RWPE1 (cell line): ENCODE measurements around the gene UBE2O.

ENCODE experiments used
- CTCF ChIA-PET: fragments of 350-600 bp; sonication (Branson Sonifier 250); formaldehyde crosslinking; extraction: SDS; loops from one replicate; lab custom pipeline; 2021; lab: Yijun Ruan, JAX
- POLR2A ChIA-PET: fragments of 400-600 bp; formaldehyde crosslinking; extraction: SDS; loops from one replicate; lab custom pipeline; 2020; ENCODE audit warnings: antibody characterized with exemption; ENCODE audit not compliant: low non-redundant PET; lab: Yijun Ruan, JAX
- DNase-seq: peaks from one replicate; pipeline ENCODE4 v3.0.0; 2012; ENCODE audit warnings: low spot score
- H3K27ac ChIP-seq: fragments of 450-650 bp; 2 replicates; pipeline ENCODE4 v1.5.1; 2017
- TF ChIP-seq, protein P1 (sequence below): fragments of 450-650 bp; conservative IDR thresholded peaks from 2 replicates; pipeline ENCODE4 v1.5.1; 2017; ENCODE audit warnings: low read depth, mild to moderate bottlenecking

The UBE2O gene

DNA sequence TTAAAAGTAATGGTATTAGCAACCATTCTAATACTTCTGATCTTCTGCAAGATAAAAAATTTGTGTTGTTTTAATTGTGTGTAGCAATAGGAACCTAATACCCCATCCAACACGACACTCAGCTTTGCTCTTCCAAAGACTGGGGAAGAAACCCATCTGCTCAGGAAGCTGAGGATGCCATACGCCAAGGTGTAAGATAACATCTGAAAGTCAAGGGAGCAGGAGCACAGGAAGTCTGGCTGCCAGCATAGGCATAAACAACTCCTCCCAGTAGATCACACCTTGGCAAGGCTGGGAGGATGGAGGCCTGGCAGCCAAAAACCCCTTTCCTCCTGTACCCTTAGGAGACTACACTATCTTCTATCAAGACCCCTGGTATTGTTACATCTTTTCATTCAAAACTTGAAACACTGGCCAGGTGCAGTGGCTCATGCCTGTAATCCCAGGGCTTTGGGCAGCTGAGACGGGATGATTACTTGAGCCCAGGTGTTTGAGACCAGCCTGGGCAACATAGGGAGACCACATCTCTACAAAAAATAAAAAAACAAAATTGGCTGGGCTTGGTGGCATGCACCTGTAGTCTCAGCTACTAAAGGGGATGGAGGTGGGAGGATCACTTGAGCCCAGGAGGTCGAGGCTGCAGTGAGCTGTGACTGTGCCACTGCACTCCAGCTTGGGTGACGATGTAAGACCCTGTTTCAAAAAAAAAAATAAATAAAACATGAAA lies 74.2 kb downstream of the UBE2O start:
- CTCF ChIA-PET = interaction anchor here (0.7 kb wide), 1 partner anchor 19 kb away, joined by 4 read pairs; no protein-coding TSS in a partner anchor
- no peak for DNase-seq
- H3K27ac ChIP-seq = peak overlapping the region; percentile 11; the same call in 1 of the 2 replicates
- POLR2A ChIA-PET = no interaction called here
- TF ChIP-seq, protein P1, sequence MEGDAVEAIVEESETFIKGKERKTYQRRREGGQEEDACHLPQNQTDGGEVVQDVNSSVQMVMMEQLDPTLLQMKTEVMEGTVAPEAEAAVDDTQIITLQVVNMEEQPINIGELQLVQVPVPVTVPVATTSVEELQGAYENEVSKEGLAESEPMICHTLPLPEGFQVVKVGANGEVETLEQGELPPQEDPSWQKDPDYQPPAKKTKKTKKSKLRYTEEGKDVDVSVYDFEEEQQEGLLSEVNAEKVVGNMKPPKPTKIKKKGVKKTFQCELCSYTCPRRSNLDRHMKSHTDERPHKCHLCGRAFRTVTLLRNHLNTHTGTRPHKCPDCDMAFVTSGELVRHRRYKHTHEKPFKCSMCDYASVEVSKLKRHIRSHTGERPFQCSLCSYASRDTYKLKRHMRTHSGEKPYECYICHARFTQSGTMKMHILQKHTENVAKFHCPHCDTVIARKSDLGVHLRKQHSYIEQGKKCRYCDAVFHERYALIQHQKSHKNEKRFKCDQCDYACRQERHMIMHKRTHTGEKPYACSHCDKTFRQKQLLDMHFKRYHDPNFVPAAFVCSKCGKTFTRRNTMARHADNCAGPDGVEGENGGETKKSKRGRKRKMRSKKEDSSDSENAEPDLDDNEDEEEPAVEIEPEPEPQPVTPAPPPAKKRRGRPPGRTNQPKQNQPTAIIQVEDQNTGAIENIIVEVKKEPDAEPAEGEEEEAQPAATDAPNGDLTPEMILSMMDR = no peak

GRCh38 chr17:76376318-76377133 lies 76.4 kb downstream of the UBE2O start:
- DNase-seq = no peak
- CTCF ChIA-PET = interaction anchor here (0.6 to 2.2 kb wide), 3 partner anchors 9 to 302 kb away, joined by 3 to 11 read pairs (median 3); no protein-coding TSS in a partner anchor

DNA sequence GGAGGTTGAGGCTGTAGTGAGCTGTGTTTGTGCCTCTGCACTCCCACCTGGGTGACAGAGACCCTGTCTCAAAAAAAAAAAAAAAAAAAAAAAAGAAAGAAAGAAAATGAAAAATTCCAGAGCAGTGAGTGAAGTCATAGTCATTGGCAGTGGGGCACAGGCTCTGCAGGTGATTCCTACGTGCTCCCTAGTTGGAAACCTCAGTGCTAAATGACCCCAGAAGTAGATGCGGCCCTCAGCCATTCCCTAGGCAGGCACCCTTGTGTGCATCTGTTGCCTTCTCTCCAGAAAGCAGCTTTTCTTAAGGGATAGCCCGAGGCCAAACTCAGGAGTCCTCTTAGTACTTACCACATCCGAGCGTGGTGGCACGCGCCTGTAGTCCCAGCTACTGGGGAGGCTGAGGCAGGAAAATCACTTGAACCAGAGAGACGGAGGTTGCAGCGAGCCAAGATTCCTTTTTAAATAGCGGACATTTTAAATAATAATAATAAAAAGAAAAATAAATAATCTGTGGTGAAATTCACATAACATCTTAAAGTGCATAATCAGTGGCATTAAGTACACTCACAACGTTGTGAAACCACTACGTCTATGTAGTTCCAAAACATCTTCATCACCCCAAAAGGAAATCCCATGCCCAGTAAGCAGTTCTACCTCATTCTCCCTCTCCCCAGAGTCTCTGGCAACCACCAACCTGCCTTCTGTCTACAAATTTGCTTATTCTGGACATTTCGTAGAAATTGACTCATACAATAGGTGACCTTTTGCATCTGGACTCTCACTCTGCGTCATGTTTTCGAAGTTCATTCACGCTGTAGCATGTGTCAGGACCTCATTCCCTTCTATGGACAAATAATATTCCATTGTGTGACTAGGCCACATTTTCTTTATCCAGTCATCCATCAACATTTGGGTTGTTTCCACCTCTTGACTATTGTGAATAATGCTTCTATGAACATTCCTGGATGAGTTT lies 81.0 kb downstream of the UBE2O start:
- CTCF ChIA-PET = interaction anchor here (0.5 to 2.4 kb wide), 5 partner anchors 10 to 36 kb away, joined by 3 to 22 read pairs (median 9); partner anchors contain the start of gene SPHK1

More at GRCh38 chr17:76376318-76377133, 76.4 kb downstream of the UBE2O start:
- POLR2A ChIA-PET = no interaction called here
- H3K27ac ChIP-seq = peak overlapping the region; percentile 95
- TF ChIP-seq, protein P1 = no peak

DNA sequence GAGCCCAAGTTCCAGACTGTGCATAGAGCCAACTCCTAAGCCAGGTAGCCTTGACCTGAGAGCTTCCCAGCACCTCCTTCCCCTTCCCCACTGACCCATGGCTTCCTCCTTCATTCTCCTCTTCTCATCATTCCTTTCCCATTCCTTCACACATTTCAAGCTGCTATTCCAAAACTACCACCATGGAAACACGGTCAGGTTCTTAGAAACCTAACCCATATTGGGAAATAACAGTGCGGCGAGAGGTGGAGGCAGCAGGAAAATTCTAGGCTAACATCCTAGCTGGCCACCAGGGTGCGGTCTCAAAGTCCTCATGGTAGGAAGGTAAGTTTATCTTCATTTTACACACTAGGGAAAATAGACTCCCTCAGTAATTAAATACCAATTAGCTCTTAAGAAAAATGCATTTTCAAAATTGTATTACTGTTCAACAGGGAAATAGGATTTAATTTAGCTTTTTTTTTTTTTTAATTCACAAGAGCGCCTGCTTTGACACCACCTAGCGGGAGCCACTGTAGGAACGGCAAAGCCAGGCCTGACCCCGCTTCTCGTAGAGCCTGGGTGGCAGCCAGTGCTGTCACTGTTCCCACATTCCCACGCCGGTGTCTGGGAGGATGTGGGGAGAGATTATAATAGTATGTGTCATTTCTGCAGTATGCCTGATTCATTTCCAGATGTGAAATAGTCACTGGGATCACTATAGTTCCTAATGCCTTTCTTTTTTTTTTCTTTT lies 82.5 kb downstream of the UBE2O start:
- POLR2A ChIA-PET = interaction anchor here (0.7 to 1.0 kb wide), 2 partner anchors 8 to 14 kb away, joined by 4 to 12 read pairs; partner anchors contain the start of gene SPHK1

More for the DNA sequence above, 81.0 kb downstream of the UBE2O start:
- peak; percentile 53 for DNase-seq
- POLR2A ChIA-PET = no interaction called here
- peak overlapping the region; percentile 95 for H3K27ac ChIP-seq
- TF ChIP-seq, protein P1 = no peak

DNA sequence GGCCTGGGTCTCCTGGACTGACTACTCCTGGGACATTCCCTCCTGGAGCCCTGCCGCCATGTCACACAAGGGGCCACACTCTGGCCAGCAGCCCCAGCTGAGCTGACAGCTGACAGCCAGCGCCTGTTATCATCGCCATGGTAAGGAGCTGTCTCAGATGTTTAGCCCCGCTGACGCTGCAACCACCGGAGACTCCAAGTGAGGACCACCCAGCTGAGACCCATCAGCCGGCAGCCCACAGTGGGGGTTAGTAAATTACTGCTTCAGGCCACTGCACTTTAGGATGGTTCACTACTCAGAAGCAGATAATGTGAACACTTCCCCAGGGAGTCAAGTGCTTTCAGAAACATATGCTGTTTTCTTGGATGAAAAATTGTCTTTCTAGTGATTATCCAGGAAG lies 83.1 kb downstream of the UBE2O start:
- CTCF ChIA-PET = interaction anchor here (0.6 to 2.4 kb wide), 14 partner anchors 8 to 171 kb away, joined by 3 to 22 read pairs (median 4); partner anchors contain the start of genes PRPSAP1 and SPHK1
- POLR2A ChIA-PET = interaction anchor here (0.7 to 1.0 kb wide), 2 partner anchors 7 to 15 kb away, joined by 4 to 12 read pairs; partner anchors contain the start of gene SPHK1
- H3K27ac ChIP-seq = peak overlapping the region; percentile 95
- TF ChIP-seq, protein P1 = no peak
- no peak for DNase-seq

More for the DNA sequence above, 82.5 kb downstream of the UBE2O start:
- TF ChIP-seq, protein P1 = peak; percentile 94
- peak overlapping the region; percentile 95 for H3K27ac ChIP-seq
- CTCF ChIA-PET = interaction anchor here (0.5 to 2.4 kb wide), 19 partner anchors 9 to 359 kb away, joined by 3 to 22 read pairs (median 4); partner anchors contain the start of genes PRPSAP1 and SPHK1
- DNase-seq = peak; percentile 79
